AG09309 (cell line): Measurements from ENCODE around the gene PTGIS.

Source experiments
- DNase-seq: peaks from one replicate; pipeline ENCODE4 v3.0.0-alpha.2; 2010; ENCODE audit warnings: low read depth
- H3K4me3 ChIP-seq: 2 replicates; pipeline ENCODE4 v1.5.1; 2011; ENCODE audit warnings: mild to moderate bottlenecking, low read depth, low read length, moderate library complexity; ENCODE audit not compliant: control insufficient read depth
- TF ChIP-seq, protein P1 (sequence below): IDR thresholded peaks from 2 replicates; pipeline ENCODE4 v1.5.1; 2011; ENCODE audit warnings: mild to moderate bottlenecking, low read depth, low read length, inconsistent platforms; ENCODE audit not compliant: insufficient read depth, control insufficient read depth; ENCODE audit errors: missing control alignments

Gene PTGIS

DNA sequence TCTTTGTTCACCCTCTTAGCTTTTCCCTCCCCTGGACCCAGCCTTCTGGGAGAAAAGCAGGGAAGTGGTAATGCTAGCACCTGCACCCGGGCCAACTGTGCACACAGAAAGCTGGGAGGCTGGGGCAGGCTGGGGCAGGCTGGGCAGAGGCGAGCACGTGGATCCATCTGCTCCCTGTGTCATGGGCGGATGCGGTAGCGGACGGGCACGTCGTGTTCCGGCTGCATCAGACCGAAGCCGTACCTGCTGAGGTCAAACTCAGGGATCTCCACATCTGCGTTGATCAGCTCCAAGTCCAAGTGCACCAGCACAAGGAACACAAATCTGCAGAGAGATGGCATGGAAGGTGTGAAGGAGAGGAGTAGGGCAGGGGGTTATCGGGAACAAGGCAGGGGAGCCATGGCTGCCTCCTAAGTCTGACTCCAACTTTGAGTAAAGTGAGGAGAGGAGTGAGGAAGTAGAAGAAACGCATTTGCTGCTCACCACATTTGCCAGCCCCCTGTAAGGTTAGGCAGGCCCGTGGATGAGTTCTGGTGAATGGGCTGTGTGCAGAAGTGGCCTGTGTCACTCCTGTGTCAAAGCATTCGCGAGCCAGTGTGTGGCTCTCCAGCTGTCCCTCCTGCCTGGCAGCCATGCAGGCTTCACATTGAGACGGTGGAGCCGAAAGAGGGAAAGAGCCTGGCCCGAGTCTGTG, 60.0 kb downstream of the PTGIS start:
- H3K4me3 ChIP-seq = no peak overlapping the region
- TF ChIP-seq, protein P1, sequence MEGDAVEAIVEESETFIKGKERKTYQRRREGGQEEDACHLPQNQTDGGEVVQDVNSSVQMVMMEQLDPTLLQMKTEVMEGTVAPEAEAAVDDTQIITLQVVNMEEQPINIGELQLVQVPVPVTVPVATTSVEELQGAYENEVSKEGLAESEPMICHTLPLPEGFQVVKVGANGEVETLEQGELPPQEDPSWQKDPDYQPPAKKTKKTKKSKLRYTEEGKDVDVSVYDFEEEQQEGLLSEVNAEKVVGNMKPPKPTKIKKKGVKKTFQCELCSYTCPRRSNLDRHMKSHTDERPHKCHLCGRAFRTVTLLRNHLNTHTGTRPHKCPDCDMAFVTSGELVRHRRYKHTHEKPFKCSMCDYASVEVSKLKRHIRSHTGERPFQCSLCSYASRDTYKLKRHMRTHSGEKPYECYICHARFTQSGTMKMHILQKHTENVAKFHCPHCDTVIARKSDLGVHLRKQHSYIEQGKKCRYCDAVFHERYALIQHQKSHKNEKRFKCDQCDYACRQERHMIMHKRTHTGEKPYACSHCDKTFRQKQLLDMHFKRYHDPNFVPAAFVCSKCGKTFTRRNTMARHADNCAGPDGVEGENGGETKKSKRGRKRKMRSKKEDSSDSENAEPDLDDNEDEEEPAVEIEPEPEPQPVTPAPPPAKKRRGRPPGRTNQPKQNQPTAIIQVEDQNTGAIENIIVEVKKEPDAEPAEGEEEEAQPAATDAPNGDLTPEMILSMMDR = no peak
- no peak for DNase-seq

DNA sequence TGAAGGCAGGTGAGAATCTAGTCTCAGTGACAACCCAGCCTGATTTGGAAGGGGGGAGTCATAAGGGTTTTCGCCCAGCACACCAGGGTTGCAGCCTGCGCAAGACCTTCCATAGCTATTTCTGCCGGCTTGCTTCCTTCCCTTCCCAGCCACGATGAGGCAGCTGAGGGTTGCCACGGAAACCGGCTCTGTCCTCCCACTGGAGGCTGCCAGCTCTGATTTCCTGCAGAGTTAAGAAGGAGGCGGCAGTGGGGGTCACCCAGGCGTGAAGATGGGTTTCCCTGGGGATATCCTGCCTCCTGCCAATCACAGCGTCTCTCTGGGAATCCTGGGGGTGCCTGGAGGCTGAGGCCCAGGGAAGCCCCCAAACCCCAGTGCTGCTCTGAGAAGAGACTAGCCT, 62.4 kb downstream of the PTGIS start:
- TF ChIP-seq, protein P1 = no peak
- no peak overlapping the region for H3K4me3 ChIP-seq
- no peak for DNase-seq

DNA sequence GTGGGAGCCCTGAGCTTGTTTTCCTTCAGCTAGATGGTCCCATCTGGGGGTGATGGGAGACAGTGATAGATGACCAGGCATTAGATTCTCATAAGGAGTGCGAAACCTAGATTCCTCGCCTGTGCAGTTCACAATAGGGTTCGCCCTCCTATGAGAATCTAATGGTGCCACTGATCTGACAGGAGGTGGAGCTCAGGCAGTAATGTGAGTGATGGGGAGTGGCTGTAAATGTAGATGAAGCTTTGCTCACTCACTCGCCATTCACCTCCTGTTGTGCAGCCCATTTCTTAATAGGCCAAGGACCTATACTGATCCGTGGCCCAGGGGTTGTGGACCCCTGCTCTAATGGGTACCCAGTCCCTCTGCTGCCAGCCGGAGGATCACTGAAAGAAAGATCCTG, 64.8 kb downstream of the PTGIS start:
- TF ChIP-seq, protein P1 = no peak
- no peak overlapping the region for H3K4me3 ChIP-seq
- DNase-seq = no peak

DNA sequence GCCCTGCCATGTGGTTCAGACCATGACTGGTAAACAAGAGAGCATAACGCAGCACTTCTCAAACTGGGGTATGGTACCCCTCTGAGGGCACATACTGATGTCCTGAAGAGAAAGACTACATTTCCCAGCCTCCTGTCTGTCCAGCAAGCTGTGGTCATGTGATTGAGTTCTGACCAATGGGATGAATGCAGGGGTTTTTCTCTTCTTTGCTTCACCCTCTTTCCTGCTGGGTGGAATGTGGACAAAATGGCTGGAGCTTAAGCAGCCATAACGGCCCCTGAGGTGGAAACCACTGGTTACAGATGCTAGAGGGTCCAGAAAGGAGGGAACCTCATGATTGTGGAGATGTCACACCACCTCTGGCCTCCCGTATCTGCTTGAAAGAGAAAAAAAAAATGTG, 66.0 kb downstream of the PTGIS start:
- TF ChIP-seq, protein P1 = no peak
- DNase-seq = no peak

DNA sequence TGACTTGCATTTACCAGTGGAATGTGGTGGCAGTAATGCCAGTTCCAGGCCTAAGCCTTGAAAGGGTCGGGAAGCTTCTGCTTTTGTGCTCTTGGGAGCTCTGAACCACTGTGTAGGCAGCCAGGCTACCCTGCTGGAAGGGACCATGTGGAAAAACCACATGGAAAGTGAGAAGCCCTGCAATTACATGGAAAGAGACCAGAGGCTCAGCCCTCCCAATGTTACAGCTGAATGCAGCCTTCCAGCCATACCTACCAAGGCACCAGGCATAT, 70.6 kb downstream of the PTGIS start:
- no peak for DNase-seq
- TF ChIP-seq, protein P1 = no peak
- H3K4me3 ChIP-seq = no peak overlapping the region

More for the DNA sequence above, 66.0 kb downstream of the PTGIS start:
- no peak overlapping the region for H3K4me3 ChIP-seq

DNA sequence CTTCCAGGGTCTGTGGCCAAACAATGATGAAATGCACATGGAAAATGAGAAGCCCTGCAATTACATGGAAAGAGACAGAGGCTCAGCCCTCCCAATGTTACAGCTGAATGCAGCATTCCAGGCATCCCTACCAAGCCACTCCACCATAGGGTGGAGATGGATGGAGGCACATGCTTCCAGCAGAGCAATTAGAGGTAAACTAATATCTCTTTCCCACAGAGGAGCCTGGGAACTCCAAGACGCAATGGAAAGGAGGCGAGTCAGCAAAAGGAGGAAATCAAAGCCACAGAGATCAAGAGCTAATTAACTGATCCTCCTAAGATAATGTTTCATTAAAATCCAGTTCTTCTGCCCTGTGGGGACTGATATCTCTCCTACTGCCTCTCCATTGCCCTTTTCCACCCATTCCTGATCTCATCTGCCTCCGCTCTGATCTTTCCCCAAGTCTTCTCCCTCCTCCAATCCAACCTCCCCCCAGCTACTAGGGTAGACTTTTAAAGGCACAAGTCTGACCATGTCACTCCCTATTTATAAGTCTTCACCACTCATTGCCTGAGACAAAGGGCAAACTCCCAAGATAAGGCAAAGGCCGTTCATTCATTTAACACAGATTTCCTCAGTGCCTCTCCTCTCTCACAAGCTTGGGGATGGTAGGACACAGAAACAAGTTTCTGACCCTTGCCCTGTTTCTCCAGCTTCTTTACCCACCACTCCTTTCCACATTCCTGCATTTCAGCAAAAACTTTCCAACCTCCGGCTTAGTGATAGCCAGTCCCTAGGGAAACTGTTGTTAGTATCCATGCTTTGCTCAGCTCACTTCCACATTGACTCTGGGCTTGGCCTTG, 71.2 kb downstream of the PTGIS start:
- no peak for DNase-seq
- H3K4me3 ChIP-seq = no peak overlapping the region
- TF ChIP-seq, protein P1 = no peak
